K562 (cell line): ENCODE measurements around the gene RBMS3. TPM values are rescaled to one million over a fixed set of nuclear protein-coding genes. Genes with fewer than 3 reads are reported as not detected.

Experiments used
- ATAC-seq: fragments of 200-7000 bp; cut with Tn5 transposase; 3 replicates; pipeline ENCODE4 v1.9.1; 2020; ENCODE audit warnings: moderate library complexity
- BruUV-seq: library from RNA; stranded (reverse); fragments of 400-500 nt; replicated peaks from 2 replicates; lab custom pipeline; 2021; lab: Mats Ljungman, UMichigan
- CTCF ChIA-PET: fragments of 300-600 bp; formaldehyde crosslinking; extraction: SDS; loops from one replicate; lab custom pipeline; 2021; ENCODE audit warnings: low intra/inter-chr PET ratio; lab: Yijun Ruan, JAX
- POLR2A ChIA-PET: fragments of 300-600, 350-650 bp; sonication (Branson Sonifier 250); formaldehyde crosslinking; extraction: SDS; loops from one replicate; lab custom pipeline; 2021; ENCODE audit warnings: antibody characterized with exemption, inconsistent platforms; lab: Yijun Ruan, JAX
- DNase-seq, 4 experiments: peaks; one replicate each; pipeline versions ENCODE4 v3.0.0 to v3.0.0-alpha.2; 2011 to 2018; ENCODE audit warnings: low spot score in 3 of 4, mixed read lengths in 3 of 4; ENCODE audit errors: extremely low read depth in 1 of 4
- FAIRE-seq: peaks from 2 replicates; lab custom pipeline; 2011; peaks lifted over from hg19 to GRCh38; lab: Jason Lieb, UNC
- H2AFZ ChIP-seq: 2 replicates; pipeline ENCODE4 v1.6.0; 2011; ENCODE audit warnings: low read depth, low read length, control low read depth, inconsistent platforms
- H3K27ac ChIP-seq: fragments of 200-600 bp; 3 replicates; pipeline ENCODE4 v1.8.0; 2011; ENCODE audit warnings: low read depth, mild to moderate bottlenecking, control low read depth, inconsistent platforms, low read length, moderate library complexity, mixed read lengths; ENCODE audit errors: extremely low read depth
- H3K27me3 ChIP-seq, 2 experiments: fragments of 300-600 bp in 1 of 2; 2 replicates in 1 of 2; 3 replicates in 1 of 2; pipeline versions ENCODE4 v1.6.0 to v1.8.0; 2011; ENCODE audit warnings: inconsistent platforms in 2 of 2, low read length in 2 of 2, mild to moderate bottlenecking in 1 of 2, mixed read lengths in 1 of 2, moderate library complexity in 1 of 2; ENCODE audit not compliant: control insufficient read depth in 2 of 2, insufficient read depth in 2 of 2
- H3K36me3 ChIP-seq: fragments of 300-600 bp; 3 replicates; pipeline ENCODE4 v1.8.0; 2011; ENCODE audit warnings: mild to moderate bottlenecking, low read length, inconsistent platforms; ENCODE audit not compliant: control insufficient read depth, insufficient read depth
- H3K4me1 ChIP-seq, 2 experiments: fragments of 200-600 bp in 1 of 2; replicated peaks in 1 of 2; 2 replicates in 1 of 2; 3 replicates in 1 of 2; pipeline versions ENCODE4 v1.5.1 to v1.8.0; 2011; ENCODE audit warnings: inconsistent platforms in 2 of 2, low read length in 2 of 2, mild to moderate bottlenecking in 1 of 2, mixed read lengths in 1 of 2, moderate library complexity in 1 of 2; ENCODE audit not compliant: control insufficient read depth in 2 of 2, insufficient read depth in 2 of 2
- H3K4me2 ChIP-seq: 2 replicates; pipeline ENCODE4 v1.6.1; 2011; ENCODE audit warnings: low read length, control low read depth, inconsistent platforms, mixed read lengths; ENCODE audit not compliant: insufficient read depth
- H3K4me3 ChIP-seq: fragments of 200-600 bp; sonication (generic), shearing (Covaris generic); 2 replicates; pipeline ENCODE4 v1.5.1; 2016; ENCODE audit warnings: control low read depth, inconsistent platforms
- H3K79me2 ChIP-seq: fragments of 200-600 bp; 3 replicates; pipeline ENCODE4 v1.8.0; 2011; ENCODE audit warnings: low read length, inconsistent platforms; ENCODE audit not compliant: control insufficient read depth, insufficient read depth
- H3K9ac ChIP-seq, 2 experiments: 2 replicates each; pipeline versions ENCODE4 v1.6.0 to v1.6.1; 2011; ENCODE audit warnings: low read depth in 2 of 2, low read length in 2 of 2, control low read depth in 1 of 2, inconsistent platforms in 1 of 2, mild to moderate bottlenecking in 1 of 2, mixed read lengths in 1 of 2; ENCODE audit not compliant: insufficient read depth in 1 of 2
- H3K9me1 ChIP-seq: one replicate; pipeline ENCODE4 v1.6.0; 2011; ENCODE audit warnings: inconsistent platforms, mild to moderate bottlenecking, low read length, moderate library complexity; ENCODE audit not compliant: control insufficient read depth, insufficient read depth
- H3K9me3 ChIP-seq: replicated peaks from 2 replicates; pipeline ENCODE4 v1.5.1; 2011; ENCODE audit warnings: low read depth, low read length, inconsistent platforms; ENCODE audit not compliant: control insufficient read depth, insufficient read depth
- H4K20me1 ChIP-seq: replicated peaks from 2 replicates; pipeline ENCODE4 v1.6.1; 2011; ENCODE audit warnings: low read length, inconsistent platforms, mixed read lengths; ENCODE audit not compliant: control insufficient read depth, insufficient read depth
- DEAF1 ChIP-seq: fragments of 450-650 bp; formaldehyde crosslinking; IDR thresholded peaks from 2 replicates; pipeline ENCODE4 v1.4.0; 2020; ENCODE audit warnings: mild to moderate bottlenecking, moderate library complexity
- ELF1 ChIP-seq: fragments of 200-800 bp; sonication (Bioruptor generic); IDR thresholded peaks from 2 replicates; pipeline ENCODE4 v1.6.1; 2016; ENCODE audit warnings: missing genetic modification characterization, missing compliant biosample characterization
- FOSL1 ChIP-seq: fragments of 200-800 bp; sonication (Bioruptor generic); conservative IDR thresholded peaks from 2 replicates; pipeline ENCODE4 v1.6.1; 2016; ENCODE audit warnings: missing genetic modification characterization, missing compliant biosample characterization
- FOXA1 ChIP-seq: fragments of 450-650 bp; IDR thresholded peaks from 2 replicates; pipeline ENCODE4 v1.6.1; 2016; ENCODE audit warnings: mild to moderate bottlenecking, borderline replicate concordance
- MCM7 ChIP-seq, 2 experiments: fragments of 450-650 bp; IDR thresholded peaks; 2 replicates each; pipeline ENCODE4 v1.6.1; 2016 to 2018
- PCBP2 ChIP-seq: fragments of 200-400 bp; formaldehyde crosslinking; IDR thresholded peaks from 2 replicates; pipeline ENCODE4 v1.6.1; 2018; ENCODE audit warnings: low read length, low read depth, mild to moderate bottlenecking, moderate library complexity; ENCODE audit not compliant: poor library complexity, severe bottlenecking
- SIN3B ChIP-seq: fragments of 450-650 bp; IDR thresholded peaks from 2 replicates; pipeline ENCODE4 v1.6.1; 2017; ENCODE audit warnings: low read depth, mild to moderate bottlenecking, moderate library complexity
- SRSF1 ChIP-seq: fragments of 200-400 bp; formaldehyde crosslinking; IDR thresholded peaks from 2 replicates; pipeline ENCODE4 v1.6.1; 2017; ENCODE audit warnings: mild to moderate bottlenecking, low read depth, low read length, moderate library complexity
- TGIF2 ChIP-seq: sonication (generic); formaldehyde crosslinking; IDR thresholded peaks from 2 replicates; pipeline ENCODE4 v1.8.1; 2022; ENCODE audit warnings: mild to moderate bottlenecking, missing genetic modification reagents, moderate library complexity
- ZNF197 ChIP-seq: fragments of 200-800 bp; sonication (Bioruptor generic); IDR thresholded peaks from 2 replicates; pipeline ENCODE4 v1.6.1; 2016; ENCODE audit warnings: low read depth, missing genetic modification characterization, missing compliant biosample characterization
- ZNF449 ChIP-seq: fragments of 250-450 bp; sonication (Bioruptor Pico); IDR thresholded peaks from 2 replicates; pipeline ENCODE4 v1.8.0; 2022; ENCODE audit warnings: moderate library complexity, mild to moderate bottlenecking, inconsistent platforms
- ZNF778 ChIP-seq: fragments of 450-650 bp; formaldehyde crosslinking; IDR thresholded peaks from 2 replicates; pipeline ENCODE4 v1.4.0; 2020; ENCODE audit warnings: mild to moderate bottlenecking, moderate library complexity
- ZNF79 ChIP-seq: fragments of 250-450 bp; sonication (Bioruptor Pico); IDR thresholded peaks from 2 replicates; pipeline ENCODE4 v1.4.0; 2020; ENCODE audit warnings: low read depth, mild to moderate bottlenecking, moderate library complexity
- ZSCAN32 ChIP-seq: fragments of 450-650 bp; formaldehyde crosslinking; IDR thresholded peaks from 2 replicates; pipeline ENCODE4 v1.4.0; 2020; ENCODE audit warnings: mild to moderate bottlenecking, moderate library complexity
- WGBS: fragments of 100-300 bp; shearing (Covaris generic); methylation state at CpG from one replicate; pipeline ENCODE4 v1.1.6; 2016; ENCODE audit warnings: low coverage, mixed read lengths; ENCODE audit not compliant: insufficient coverage; ENCODE audit errors: missing lambda C conversion rate; 5-methylcytosine and 5-hydroxymethylcytosine counted together
- in situ Hi-C: fragments of 300-500 bp; cut with MboI; formaldehyde crosslinking; loops from 4 replicates; pipeline ENCODE4 v1.15.0; 2018; ENCODE audit warnings: inconsistent platforms, mixed read lengths
- intact Hi-C: fragments of 100-400 bp; cut with micrococcal nuclease; formaldehyde crosslinking; loops from 2 replicates; pipeline ENCODE4 v1.14.2; 2022
- polyA plus RNA-seq, 8 experiments: library from polyadenylated mRNA; depleted of rRNA in 4 of 8; stranded (reverse) in 5 of 8; unstranded in 3 of 8; fragments of >200 nt; fragmentation: Nextera tagmentation in 2 of 8; fragmentation: Illumina TruSeq in 1 of 8; extraction: Ambion mirVana in 2 of 8; extraction: Trizol in 1 of 8; gene quantifications; 2 replicates each; pipeline versions ENCODE4 v1.2.1 to v1.2.3, GENCODE V29; 2011 to 2014; ENCODE audit warnings: inconsistent platforms in 1 of 8, missing spikeins in 1 of 8
- total RNA-seq, 7 experiments: library from RNA; depleted of rRNA in 6 of 7; stranded (reverse); fragments of >200 nt in 6 of 7; fragmentation: Illumina TruSeq in 2 of 7; extraction: Trizol in 2 of 7; gene quantifications; 2 replicates each; pipeline versions ENCODE4 v1.2.1 to v1.2.3, GENCODE V29; 2011 to 2021; ENCODE audit warnings: low replicate concordance in 1 of 7

Gene RBMS3
- total and polyA plus RNA-seq, 9 of the 15 experiments (the other 6 are each of a cell fraction or from before 2014, with no cell fraction given), result 0.20 TPM; not detected in 8

GRCh38 chr3:29242296-29242695, 38.6 kb upstream of the RBMS3 start:
- ATAC-seq (no peak), DNase-seq (no peak)
- Histone ChIP-seq H4K20me1 (no peaks in the 10 kb centered on the region), H3K4me3 (no peak overlapping the region), H3K4me1 (no peaks in the 10 kb centered on the region), H2AFZ (no peak overlapping the region), H3K36me3 (no peaks in the 10 kb centered on the region), H3K79me2 (no peaks in the 10 kb centered on the region)
- TF ChIP-seq FOSL1 (tag), result no peak
- TF ChIP-seq, all 486 proteins: peak for 0
- no peak overlapping the region for H3K4me2 ChIP-seq
- in situ Hi-C loops, result no loop called here
- FAIRE-seq, result no peak
- no peaks in the 10 kb centered on the region for H3K9me3 ChIP-seq
- intact Hi-C loops, result no loop called here
- WGBS, result 2% methylated on average over 2 of the region's 2 CpGs
- H3K27ac ChIP-seq, result no peak overlapping the region
- no peaks in the 10 kb centered on the region for H3K9me1 ChIP-seq
- ChIA-PET POLR2A (interaction anchor here (0.7 kb wide), 1 partner anchor 596 kb away, joined by 4 read pairs; no protein-coding TSS in a partner anchor), CTCF (no interaction called here)
- BruUV-seq, result no TSS peak
- H3K27me3 ChIP-seq, result no peaks in the 10 kb centered on the region
- no peak overlapping the region for H3K9ac ChIP-seq

DNA sequence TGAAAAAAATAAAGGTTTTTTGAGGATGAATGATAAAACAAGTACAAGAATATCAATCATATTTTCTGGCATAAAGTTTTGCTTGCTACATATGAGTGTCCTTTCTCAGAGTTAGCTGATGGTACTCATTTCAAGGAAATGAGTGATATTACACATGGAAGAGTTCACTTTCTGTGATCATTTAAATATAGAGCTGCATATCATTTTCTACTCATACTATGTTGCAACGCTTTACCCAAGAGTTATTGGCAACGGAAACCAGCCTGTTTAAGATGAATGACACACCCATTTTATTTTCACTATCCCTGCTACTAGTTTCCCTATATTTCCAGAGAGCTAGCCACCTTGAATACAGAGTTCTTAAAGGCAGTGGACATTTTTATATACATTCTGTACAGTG, 35.4 kb upstream of the RBMS3 start:
- H3K79me2 ChIP-seq, result no peaks in the 10 kb centered on the region
- H3K4me2 ChIP-seq, result no peak overlapping the region
- WGBS, result 0% methylated on average over 2 of the region's 2 CpGs
- CTCF ChIA-PET, result no interaction called here
- in situ Hi-C loops, result no loop called here
- POLR2A ChIA-PET, result interaction anchor here (0.9 kb wide), 1 partner anchor 205 kb away, joined by 3 read pairs; no protein-coding TSS in a partner anchor
- BruUV-seq, result no TSS peak
- no peaks in the 10 kb centered on the region for H3K9me3 ChIP-seq
- H3K36me3 ChIP-seq, result no peaks in the 10 kb centered on the region
- no peaks in the 10 kb centered on the region for H3K4me1 ChIP-seq
- ATAC-seq (no peak), FAIRE-seq (no peak), DNase-seq (no peak)
- H3K9ac ChIP-seq, result no peak overlapping the region
- H2AFZ ChIP-seq, result no peak overlapping the region
- H4K20me1 ChIP-seq, result no peaks in the 10 kb centered on the region
- H3K4me3 ChIP-seq, result no peak overlapping the region
- H3K27me3 ChIP-seq, result no peaks in the 10 kb centered on the region
- no peaks in the 10 kb centered on the region for H3K9me1 ChIP-seq
- no peak overlapping the region for H3K27ac ChIP-seq
- intact Hi-C loops, result no loop called here
- TF ChIP-seq ZNF79 (CRISPR knock-in tag), result no peak
- no peak for TF ChIP-seq MCM7 (IDR thresholded peaks at IDR 0.05)
- no peak for TF ChIP-seq ZNF449 (CRISPR knock-in tag)
- no peak for TF ChIP-seq ELF1 (tag)
- no peak for TF ChIP-seq ZNF778 (CRISPR knock-in tag)
- no peak for TF ChIP-seq SIN3B
- TF ChIP-seq TGIF2, result no peak
- TF ChIP-seq SRSF1, result no peak
- no peak for TF ChIP-seq FOXA1
- no peak for TF ChIP-seq PCBP2
- no peak for TF ChIP-seq ZSCAN32 (CRISPR knock-in tag)
- TF ChIP-seq DEAF1 (CRISPR knock-in tag), result no peak
- TF ChIP-seq ZNF197, result no peak
